Epithelial cell of proximal tubule (primary cell): ENCODE data around the gene OXGR1. TPM values are rescaled to one million over a fixed set of nuclear protein-coding genes. Genes with fewer than 3 reads are reported as not detected.

Source experiments
- DNase-seq: peaks from one replicate; pipeline ENCODE4 v3.0.0-alpha.2; 2011; ENCODE audit warnings: low read depth
- H3K4me3 ChIP-seq: 2 replicates; pipeline ENCODE4 v1.5.1; 2011; ENCODE audit warnings: low read depth, mild to moderate bottlenecking, low read length
- total RNA-seq: library from RNA; depleted of rRNA; stranded (reverse); fragments of >200 nt; gene quantifications from 2 replicates; pipeline ENCODE4 v1.2.3, GENCODE V29; 2015
- TF ChIP-seq, protein P1 (sequence below): conservative IDR thresholded peaks from 2 replicates; pipeline ENCODE4 v1.5.1; 2012; ENCODE audit warnings: low read depth, mild to moderate bottlenecking, low read length

OXGR1 gene
- total RNA-seq, 1 donor from 2014 or later = not detected

DNA sequence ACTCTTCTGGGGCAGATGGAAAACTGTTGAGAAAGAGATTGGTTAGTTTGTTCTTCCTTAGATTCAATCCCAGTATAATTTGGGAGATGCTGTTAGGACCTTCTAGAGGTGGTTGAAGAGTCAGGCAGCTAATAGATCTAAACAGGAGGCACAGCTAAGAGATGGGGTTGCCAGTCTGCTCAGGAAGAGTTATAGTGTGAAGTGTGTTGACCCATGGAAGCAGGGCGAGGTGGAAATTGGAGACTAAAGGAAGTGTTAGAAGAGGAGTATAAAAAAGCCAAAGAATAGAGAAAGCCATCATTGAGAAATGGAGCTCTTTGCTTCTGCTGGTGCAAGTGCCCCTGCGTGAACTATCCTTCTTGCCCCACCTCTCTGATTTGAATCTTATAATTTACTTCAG, 3.8 kb upstream of the OXGR1 start:
- TF ChIP-seq, protein P1, sequence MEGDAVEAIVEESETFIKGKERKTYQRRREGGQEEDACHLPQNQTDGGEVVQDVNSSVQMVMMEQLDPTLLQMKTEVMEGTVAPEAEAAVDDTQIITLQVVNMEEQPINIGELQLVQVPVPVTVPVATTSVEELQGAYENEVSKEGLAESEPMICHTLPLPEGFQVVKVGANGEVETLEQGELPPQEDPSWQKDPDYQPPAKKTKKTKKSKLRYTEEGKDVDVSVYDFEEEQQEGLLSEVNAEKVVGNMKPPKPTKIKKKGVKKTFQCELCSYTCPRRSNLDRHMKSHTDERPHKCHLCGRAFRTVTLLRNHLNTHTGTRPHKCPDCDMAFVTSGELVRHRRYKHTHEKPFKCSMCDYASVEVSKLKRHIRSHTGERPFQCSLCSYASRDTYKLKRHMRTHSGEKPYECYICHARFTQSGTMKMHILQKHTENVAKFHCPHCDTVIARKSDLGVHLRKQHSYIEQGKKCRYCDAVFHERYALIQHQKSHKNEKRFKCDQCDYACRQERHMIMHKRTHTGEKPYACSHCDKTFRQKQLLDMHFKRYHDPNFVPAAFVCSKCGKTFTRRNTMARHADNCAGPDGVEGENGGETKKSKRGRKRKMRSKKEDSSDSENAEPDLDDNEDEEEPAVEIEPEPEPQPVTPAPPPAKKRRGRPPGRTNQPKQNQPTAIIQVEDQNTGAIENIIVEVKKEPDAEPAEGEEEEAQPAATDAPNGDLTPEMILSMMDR = no peak
- no peak overlapping the region for H3K4me3 ChIP-seq
- no peak for DNase-seq

DNA sequence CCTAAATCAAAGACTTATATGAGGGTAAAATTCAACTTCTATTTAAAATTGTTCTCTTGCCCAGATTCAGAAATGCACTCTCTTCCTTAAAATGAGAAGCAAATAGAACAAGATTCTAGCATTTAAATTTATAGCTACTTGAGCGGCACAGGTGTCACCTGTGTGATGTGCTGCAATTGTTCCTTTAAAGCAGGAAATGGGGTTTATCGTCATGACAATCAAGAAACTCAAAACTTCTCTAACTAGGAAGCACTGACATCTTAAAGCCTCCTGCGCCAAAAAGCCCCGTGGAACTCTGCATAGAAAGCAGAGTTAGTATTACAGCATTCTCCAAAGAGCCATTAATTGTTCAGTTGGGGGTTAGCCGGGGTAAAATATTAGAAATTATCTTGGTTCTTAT, 2.6 kb upstream of the OXGR1 start:
- DNase-seq = no peak
- H3K4me3 ChIP-seq = no peak overlapping the region
- TF ChIP-seq, protein P1 = no peak

DNA sequence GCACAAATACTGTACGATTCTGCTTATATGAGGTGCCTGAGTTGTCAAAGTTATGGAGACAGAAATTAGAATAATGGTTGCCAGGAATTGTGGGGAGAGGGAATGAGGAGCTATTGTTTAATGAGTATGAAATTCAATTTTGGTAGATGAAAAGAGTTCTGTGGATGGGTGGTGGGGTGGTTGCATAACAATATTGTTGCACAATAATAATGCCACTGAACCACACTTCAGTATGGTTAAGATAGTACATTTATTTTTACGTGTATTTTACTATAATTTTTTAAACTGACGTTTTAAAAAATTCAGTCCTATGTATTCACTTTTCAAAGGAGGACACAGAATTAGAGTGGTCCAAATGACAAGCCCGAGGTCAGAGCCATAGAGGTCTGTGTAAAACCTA, 1.8 kb upstream of the OXGR1 start:
- no peak overlapping the region for H3K4me3 ChIP-seq
- TF ChIP-seq, protein P1 = no peak
- DNase-seq = no peak

DNA sequence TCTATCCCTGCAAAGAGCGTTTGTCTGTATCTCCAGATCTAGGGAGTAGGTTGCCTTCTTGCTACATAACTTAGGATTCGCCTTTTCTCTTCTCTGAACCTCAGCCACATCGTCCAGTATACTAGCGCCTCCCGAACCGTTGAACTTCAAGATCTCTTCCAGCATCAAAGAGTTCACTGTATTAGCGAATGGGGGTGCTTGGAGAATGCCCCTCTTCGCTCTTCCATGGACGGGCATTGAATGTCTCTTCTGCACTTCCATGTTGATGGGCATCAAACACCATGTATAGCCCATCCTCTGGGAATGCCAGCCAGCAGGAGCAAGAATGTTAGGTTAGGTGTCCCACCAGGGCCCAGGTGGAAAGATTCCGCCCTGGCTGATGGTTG, 575 bp upstream of the OXGR1 start:
- no peak for DNase-seq
- no peak overlapping the region for H3K4me3 ChIP-seq
- TF ChIP-seq, protein P1 = no peak

DNA sequence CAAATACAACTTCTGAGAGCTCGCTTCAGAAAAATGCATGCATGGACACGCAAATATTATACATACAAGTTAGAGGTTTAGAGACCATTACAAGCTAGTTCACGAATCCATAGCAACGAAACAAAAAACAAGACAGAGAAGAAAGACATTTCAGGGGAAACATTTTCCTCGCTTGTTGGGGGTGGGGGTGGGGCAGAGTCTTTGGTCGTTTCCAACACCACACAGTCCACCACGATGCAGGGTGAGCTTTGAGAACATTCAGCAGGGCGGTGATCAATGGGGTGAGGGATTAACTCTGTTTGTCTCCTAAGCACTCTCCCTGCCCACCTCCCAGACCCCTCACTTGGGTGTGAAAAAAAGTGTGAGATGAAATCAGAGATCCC, 651 bp downstream of the OXGR1 start:
- TF ChIP-seq, protein P1 = no peak
- H3K4me3 ChIP-seq = no peak overlapping the region

DNA sequence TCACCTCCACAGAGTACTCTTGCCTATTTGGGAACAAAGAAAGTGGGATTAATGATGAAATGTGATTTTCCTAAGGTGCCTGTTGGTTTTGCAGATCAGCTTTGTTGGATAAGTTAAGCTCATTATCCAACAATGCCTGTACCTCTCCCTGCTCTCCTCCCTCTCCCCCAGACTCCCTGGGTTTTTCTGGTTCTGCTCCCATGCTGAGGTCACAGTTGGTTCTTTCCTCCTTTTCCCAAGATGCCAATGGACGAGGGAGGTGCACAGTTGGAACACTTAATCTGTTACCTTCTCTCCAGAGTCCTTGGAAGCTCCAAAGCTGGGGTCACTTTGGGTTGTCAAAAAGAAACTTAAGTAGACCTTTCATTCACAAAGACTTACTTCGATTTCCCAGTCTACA, 1.6 kb downstream of the OXGR1 start:
- TF ChIP-seq, protein P1 = no peak
- H3K4me3 ChIP-seq = no peak overlapping the region
- no peak for DNase-seq

More for the DNA sequence above, 651 bp downstream of the OXGR1 start:
- DNase-seq = no peak

DNA sequence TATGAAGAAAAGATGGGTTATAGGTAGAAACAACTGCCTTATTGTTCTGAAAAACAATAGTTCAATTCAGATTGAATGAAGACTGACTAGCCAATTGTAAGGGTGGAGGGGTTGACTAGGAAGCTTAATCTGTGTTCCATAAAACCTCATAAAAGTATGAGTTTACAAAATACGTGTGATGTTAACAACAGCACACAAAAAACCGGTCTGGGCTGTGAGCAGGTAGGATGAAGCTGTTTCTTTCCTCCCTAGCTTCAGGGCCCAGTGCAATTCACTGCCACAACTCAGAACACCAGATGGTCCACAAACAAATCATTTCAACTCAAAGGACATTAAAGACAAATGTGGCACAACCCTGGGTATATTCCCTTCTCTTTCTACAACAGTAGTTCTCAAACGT, 3.2 kb downstream of the OXGR1 start:
- TF ChIP-seq, protein P1 = no peak
- no peak overlapping the region for H3K4me3 ChIP-seq
- DNase-seq = no peak
